SK-N-SH (cell line): ENCODE data around the gene MRPL44. TPM values are rescaled to one million over a fixed set of nuclear protein-coding genes. Genes with fewer than 3 reads are reported as not detected.
A peak's percentile ranks its signal among the peaks of the same experiment; 100 is the strongest.

Experiments
- CTCF ChIA-PET: fragments of 300-600, 350-600 bp; formaldehyde crosslinking; extraction: SDS; loops from one replicate; lab custom pipeline; 2021; lab: Yijun Ruan, JAX
- POLR2A ChIA-PET: fragments of 350-600 bp; sonication (Branson Sonifier 250); formaldehyde crosslinking; extraction: SDS; loops from one replicate; lab custom pipeline; 2020; ENCODE audit warnings: antibody characterized with exemption, inconsistent platforms; lab: Yijun Ruan, JAX
- DNase-seq: peaks from one replicate; pipeline ENCODE4 v3.0.0; 2012
- H2AFZ ChIP-seq: fragments of 200-600 bp; sonication (generic); 2 replicates; pipeline ENCODE4 v1.8.1; 2016; ENCODE audit warnings: antibody characterized with exemption, mild to moderate bottlenecking, low read depth
- H3F3A ChIP-seq: fragments of 200-600 bp; sonication (generic); replicated peaks from 2 replicates; pipeline ENCODE3; 2016; ENCODE audit warnings: antibody characterized with exemption, mild to moderate bottlenecking; ENCODE audit not compliant: insufficient read depth
- H3K27ac ChIP-seq, 2 experiments: fragments of 200-500 bp in 1 of 2; fragments of 200-600 bp in 1 of 2; sonication (Bioruptor generic) in 1 of 2; sonication (generic), shearing (Covaris generic) in 1 of 2; 2 replicates each; pipeline versions ENCODE4 v1.5.1 to v1.6.1; 2014 to 2016; ENCODE audit warnings: low read depth in 2 of 2, inconsistent platforms in 1 of 2, low read length in 1 of 2, mild to moderate bottlenecking in 1 of 2, mixed read lengths in 1 of 2
- H3K27me3 ChIP-seq: fragments of 200-600 bp; sonication (generic), shearing (Covaris generic); 2 replicates; pipeline ENCODE4 v1.6.1; 2016; ENCODE audit warnings: mixed run types; ENCODE audit not compliant: insufficient read depth
- H3K36me3 ChIP-seq, 2 experiments: fragments of 200-500 bp in 1 of 2; fragments of 200-600 bp in 1 of 2; sonication (Bioruptor generic) in 1 of 2; sonication (generic) in 1 of 2; replicated peaks in 1 of 2; 2 replicates each; pipeline versions ENCODE3 to v1.5.1; 2014 to 2016; ENCODE audit warnings: low read length in 1 of 2, mild to moderate bottlenecking in 1 of 2; ENCODE audit not compliant: insufficient read depth in 2 of 2, control insufficient read depth in 1 of 2
- H3K4me1 ChIP-seq, 2 experiments: fragments of 200-500 bp in 1 of 2; fragments of 200-600 bp in 1 of 2; sonication (Bioruptor generic) in 1 of 2; sonication (generic), shearing (Covaris generic) in 1 of 2; 2 replicates each; pipeline versions ENCODE4 v1.5.1 to v1.6.1; 2014 to 2016; ENCODE audit warnings: low read depth in 1 of 2, low read length in 1 of 2, mixed run types in 1 of 2; ENCODE audit not compliant: insufficient read depth in 2 of 2, control insufficient read depth in 1 of 2
- H3K4me2 ChIP-seq: fragments of 200-600 bp; sonication (generic), shearing (Covaris generic); 2 replicates; pipeline ENCODE4 v1.6.1; 2017; ENCODE audit warnings: mixed run types
- H3K4me3 ChIP-seq, 2 experiments: fragments of 200-500 bp in 1 of 2; fragments of 200-600 bp in 1 of 2; sonication (Bioruptor generic) in 1 of 2; sonication (generic), shearing (Covaris generic) in 1 of 2; 2 replicates each; pipeline versions ENCODE4 v1.5.1 to v1.8.1; 2014 to 2016; ENCODE audit warnings: low read depth in 2 of 2, inconsistent platforms in 1 of 2, low read length in 1 of 2, mild to moderate bottlenecking in 1 of 2, mixed read lengths in 1 of 2, moderate library complexity in 1 of 2
- H3K79me2 ChIP-seq: fragments of 200-600 bp; sonication (generic); 2 replicates; pipeline ENCODE4 v1.8.1; 2017; ENCODE audit warnings: mild to moderate bottlenecking; ENCODE audit not compliant: insufficient read depth
- H3K9ac ChIP-seq: fragments of 200-600 bp; sonication (generic); 2 replicates; pipeline ENCODE4 v1.6.1; 2017; ENCODE audit warnings: mixed run types
- H3K9me2 ChIP-seq: fragments of 200-600 bp; sonication (generic); 2 replicates; pipeline ENCODE4 v1.6.1; 2017; ENCODE audit warnings: mixed run types
- H3K9me3 ChIP-seq: fragments of 200-600 bp; sonication (generic); 2 replicates; pipeline ENCODE4 v1.6.1; 2017; ENCODE audit warnings: mixed run types, mild to moderate bottlenecking, moderate library complexity
- H4K20me1 ChIP-seq: fragments of 200-600 bp; sonication (generic); 2 replicates; pipeline ENCODE4 v1.6.1; 2017; ENCODE audit warnings: mild to moderate bottlenecking, mixed run types; ENCODE audit not compliant: insufficient read depth
- ELF1 ChIP-seq: IDR thresholded peaks from 2 replicates; pipeline ENCODE4 v1.4.0; 2012
- EZH2phosphoT487 ChIP-seq: fragments of 200-600 bp; sonication (generic); IDR thresholded peaks from 2 replicates; pipeline ENCODE4 v1.6.1; 2017; ENCODE audit warnings: low read depth, mixed run types, mild to moderate bottlenecking, antibody characterized with exemption, moderate library complexity, borderline replicate concordance
- FOXM1 ChIP-seq: IDR thresholded peaks from 2 replicates; pipeline ENCODE4 v1.4.0; 2012; ENCODE audit warnings: low read depth, mild to moderate bottlenecking
- NFIC ChIP-seq: IDR thresholded peaks from 2 replicates; pipeline ENCODE4 v1.4.0; 2012; ENCODE audit warnings: borderline replicate concordance
- NRF1 ChIP-seq: IDR thresholded peaks from 2 replicates; pipeline ENCODE4 v1.6.1; 2012; ENCODE audit warnings: low read depth, mild to moderate bottlenecking, low read length
- POLR2AphosphoS5 ChIP-seq: IDR thresholded peaks from 2 replicates; pipeline ENCODE4 v1.6.1; 2012; ENCODE audit warnings: low read depth, low read length
- RCOR1 ChIP-seq: fragments of 150-350 bp; IDR thresholded peaks from 2 replicates; pipeline ENCODE4 v1.6.1; 2017; ENCODE audit warnings: antibody characterized with exemption, low read length
- RFX5 ChIP-seq: IDR thresholded peaks from 2 replicates; pipeline ENCODE4 v1.6.1; 2012; ENCODE audit warnings: mild to moderate bottlenecking, improper control_type of control experiment, low read length
- RXRA ChIP-seq: IDR thresholded peaks from 2 replicates; pipeline ENCODE4 v1.4.0; 2012; ENCODE audit warnings: low read depth, mild to moderate bottlenecking, borderline replicate concordance
- SIN3A ChIP-seq: IDR thresholded peaks from 2 replicates; pipeline ENCODE4 v1.6.1; 2012; ENCODE audit warnings: low read depth, mild to moderate bottlenecking, low read length, moderate library complexity, borderline replicate concordance
- WGBS: methylation state at CpG from one replicate; pipeline ENCODE4 v1.1.6; 2017; ENCODE audit warnings: low lambda C conversion rate; 5-methylcytosine and 5-hydroxymethylcytosine counted together
- polyA plus RNA-seq, 3 experiments: library from polyadenylated mRNA; depleted of rRNA; stranded (reverse); fragments of >200 nt; gene quantifications; 2 replicates each; pipeline ENCODE4 v1.2.3, GENCODE V29; 2012
- TF ChIP-seq, protein P1 (sequence below): IDR thresholded peaks from 2 replicates; pipeline ENCODE4; 2012
- TF ChIP-seq, protein P2 (sequence below): IDR thresholded peaks from 2 replicates; pipeline ENCODE4 v1.4.0; 2012; ENCODE audit warnings: low read depth

The MRPL44 gene
- polyA plus RNA-seq, 1 of the 3 experiments (the other 2 are of a cell fraction) = 12.9 TPM

DNA sequence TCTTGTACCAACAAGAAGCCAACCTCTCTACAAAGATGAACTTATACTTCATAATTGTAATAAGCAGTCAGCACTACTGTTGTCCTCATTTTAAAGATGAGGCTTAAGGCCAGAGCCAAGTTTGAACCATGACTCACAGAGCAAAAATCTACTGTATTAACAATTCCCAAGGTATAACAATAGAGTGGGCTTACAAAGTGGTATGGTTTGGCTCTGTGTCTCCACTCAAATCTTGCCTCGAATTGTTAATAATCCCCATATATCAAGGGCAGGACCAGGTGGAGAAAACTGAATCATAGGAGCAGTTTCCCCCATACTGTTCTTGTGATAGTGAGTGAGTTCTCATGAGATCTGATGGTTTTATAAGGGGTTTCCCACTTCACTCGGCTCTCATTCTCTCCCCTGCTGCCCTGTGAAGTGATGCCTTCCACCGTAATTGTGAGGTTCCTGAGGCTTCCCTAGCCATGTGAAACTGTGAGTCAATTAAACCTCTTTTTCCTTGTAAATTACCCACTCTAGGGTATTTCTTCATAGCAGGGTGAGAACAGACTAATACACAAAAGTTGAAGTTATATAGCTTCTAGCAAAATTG, 19.5 kb downstream of the MRPL44 start:
- H3K27ac ChIP-seq = peak overlapping the region in 1 of 2 experiments; percentile 52; a peak in 2 of 4 replicates
- no peak for DNase-seq

DNA sequence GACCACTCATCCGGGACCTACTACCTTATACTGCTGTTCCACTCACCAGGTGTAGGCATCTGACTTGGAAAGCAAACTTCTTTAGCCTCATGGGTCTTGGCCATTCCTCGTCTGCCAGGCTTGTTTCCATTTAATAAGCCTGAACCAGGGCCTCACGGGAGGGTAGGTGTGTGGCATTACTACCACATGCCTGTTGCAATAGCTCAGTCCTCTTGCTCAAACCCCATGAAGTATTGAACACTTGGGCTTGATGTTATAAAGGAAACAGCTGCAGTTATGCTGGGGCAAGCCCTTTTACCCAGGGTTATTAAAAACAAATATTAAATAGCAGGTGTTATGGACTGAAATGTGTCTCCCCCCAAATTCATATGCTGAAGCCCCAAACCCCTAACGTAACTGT, 21.2 kb downstream of the MRPL44 start:
- Histone ChIP-seq H3K9ac (no peak overlapping the region), H4K20me1 (no peaks in the 10 kb centered on the region), H3K9me3 (no peaks in the 10 kb centered on the region), H2AFZ (no peak overlapping the region), H3K9me2 (no peaks in the 10 kb centered on the region)
- POLR2A ChIA-PET = no interaction called here
- 93% methylated on average over 4 of the region's 4 CpGs for WGBS
- no peak for TF ChIP-seq RFX5
- TF ChIP-seq, all 33 proteins: peak for 0
- Histone ChIP-seq H3K27me3 (no peaks in the 10 kb centered on the region), H3K4me2 (no peak overlapping the region), H3F3A (peaks cover 12% of the 10 kb centered on the region), H3K4me1 (no peaks in the 10 kb centered on the region; a peak in 1 of 4 replicates), H3K27ac (no peak overlapping the region), H3K79me2 (no peaks in the 10 kb centered on the region), H3K4me3 (no peak overlapping the region), H3K36me3 (peaks cover 54 to 57% of the 10 kb centered on the region in 2 experiments)
- CTCF ChIA-PET = interaction anchor here (1.4 to 17.0 kb wide), 4 partner anchors 8 to 306 kb away, joined by 3 to 255 read pairs (median 34); no protein-coding TSS in a partner anchor
- no peak for DNase-seq

More for the DNA sequence above, 19.5 kb downstream of the MRPL44 start:
- ChIA-PET CTCF (interaction anchor here (3.1 to 17.0 kb wide), 2 partner anchors 14 to 308 kb away, joined by 16 to 255 read pairs; no protein-coding TSS in a partner anchor), POLR2A (no interaction called here)
- TF ChIP-seq NRF1 = no peak
- TF ChIP-seq POLR2AphosphoS5 = no peak
- TF ChIP-seq NFIC = peak; percentile 48
- H3K9me2 ChIP-seq = no peaks in the 10 kb centered on the region
- no peak overlapping the region for H3K4me3 ChIP-seq
- no peaks in the 10 kb centered on the region for H3K79me2 ChIP-seq
- no peaks in the 10 kb centered on the region; a peak in 1 of 4 replicates for H3K4me1 ChIP-seq
- H4K20me1 ChIP-seq = no peaks in the 10 kb centered on the region
- no peaks in the 10 kb centered on the region for H3K9me3 ChIP-seq
- no peak overlapping the region for H2AFZ ChIP-seq
- H3K27me3 ChIP-seq = no peaks in the 10 kb centered on the region
- H3K9ac ChIP-seq = no peak overlapping the region
- peaks cover 8% of the 10 kb centered on the region for H3F3A ChIP-seq
- peaks cover 41 to 44% of the 10 kb centered on the region in 2 experiments for H3K36me3 ChIP-seq
- 68% methylated on average over 3 of the region's 3 CpGs for WGBS
- no peak overlapping the region for H3K4me2 ChIP-seq

DNA sequence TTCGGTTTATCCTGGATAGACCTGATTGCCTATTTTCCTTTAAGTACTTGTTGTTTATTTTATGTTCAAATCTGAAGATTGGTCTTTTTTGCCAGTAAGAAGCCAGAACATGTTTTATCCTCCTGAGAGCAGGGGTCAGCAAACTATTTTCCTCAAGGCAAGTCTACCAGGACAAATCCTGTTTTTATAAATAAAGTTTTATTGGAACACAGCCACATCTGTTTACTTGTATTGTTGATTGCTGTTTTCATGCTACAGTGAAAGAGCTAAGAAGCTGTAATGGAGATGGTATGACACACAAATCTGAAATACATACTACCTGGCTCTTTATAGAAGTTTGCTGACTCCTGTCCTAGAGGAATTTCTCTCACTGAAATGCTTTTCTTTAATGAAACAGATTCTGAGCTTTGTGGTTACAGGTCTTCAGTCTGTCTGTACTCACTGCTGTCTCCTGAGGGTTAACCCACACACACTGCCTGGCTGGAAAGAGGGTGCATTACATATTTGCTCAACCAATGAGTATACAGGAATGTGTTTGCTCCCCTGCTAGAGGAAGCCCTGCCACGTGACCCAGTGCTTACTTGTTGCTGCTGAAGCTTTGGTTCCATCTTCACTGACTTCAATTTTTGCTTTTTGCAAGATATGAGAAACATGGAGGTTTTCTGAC, 22.6 kb downstream of the MRPL44 start:
- Histone ChIP-seq H3K4me1 (no peaks in the 10 kb centered on the region; a peak in 1 of 4 replicates), H3K9me3 (no peaks in the 10 kb centered on the region), H3K27ac (no peak overlapping the region), H3K9ac (no peak overlapping the region), H3K4me2 (no peak overlapping the region), H3K27me3 (no peaks in the 10 kb centered on the region), H3F3A (peaks cover 12% of the 10 kb centered on the region), H3K4me3 (no peak overlapping the region), H3K79me2 (no peaks in the 10 kb centered on the region), H2AFZ (no peak overlapping the region), H4K20me1 (no peaks in the 10 kb centered on the region), H3K9me2 (no peaks in the 10 kb centered on the region), H3K36me3 (peaks cover 52 to 68% of the 10 kb centered on the region in 2 experiments)
- 91% methylated on average over 2 of the region's 2 CpGs for WGBS
- ChIA-PET CTCF (interaction anchor here (1.1 to 17.0 kb wide), 5 partner anchors 10 to 389 kb away, joined by 3 to 255 read pairs (median 25); no protein-coding TSS in a partner anchor), POLR2A (no interaction called here)
- DNase-seq = no peak
- TF ChIP-seq EZH2phosphoT487 (no peak), ELF1 (no peak), SIN3A (no peak), FOXM1 (no peak), RCOR1 (no peak), RXRA (no peak)
- TF ChIP-seq, protein P1, sequence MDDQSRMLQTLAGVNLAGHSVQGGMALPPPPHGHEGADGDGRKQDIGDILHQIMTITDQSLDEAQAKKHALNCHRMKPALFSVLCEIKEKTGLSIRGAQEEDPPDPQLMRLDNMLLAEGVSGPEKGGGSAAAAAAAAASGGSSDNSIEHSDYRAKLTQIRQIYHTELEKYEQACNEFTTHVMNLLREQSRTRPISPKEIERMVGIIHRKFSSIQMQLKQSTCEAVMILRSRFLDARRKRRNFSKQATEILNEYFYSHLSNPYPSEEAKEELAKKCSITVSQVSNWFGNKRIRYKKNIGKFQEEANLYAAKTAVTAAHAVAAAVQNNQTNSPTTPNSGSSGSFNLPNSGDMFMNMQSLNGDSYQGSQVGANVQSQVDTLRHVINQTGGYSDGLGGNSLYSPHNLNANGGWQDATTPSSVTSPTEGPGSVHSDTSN = no peak
- TF ChIP-seq, protein P2, sequence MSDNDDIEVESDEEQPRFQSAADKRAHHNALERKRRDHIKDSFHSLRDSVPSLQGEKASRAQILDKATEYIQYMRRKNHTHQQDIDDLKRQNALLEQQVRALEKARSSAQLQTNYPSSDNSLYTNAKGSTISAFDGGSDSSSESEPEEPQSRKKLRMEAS = no peak
